Measurements from ENCODE around the gene SMG6.
A peak's percentile ranks its signal among the peaks of the same experiment; 100 is the strongest.

Gene SMG6

GRCh38 chr17:2070241-2071023 lies 233.2 kb downstream of the SMG6 start:
- peak; percentile 82 for DNase-seq

GRCh38 chr17:2068519-2069051 lies 235.0 kb downstream of the SMG6 start:
- DNase-seq, result peak; percentile 67

- no peak for DNase-seq
Observed at GRCh38 chr17:2068031-2068518, 235.5 kb downstream of the SMG6 start.

- no peak for DNase-seq
Observed at GRCh38 chr17:2067608-2068024, 236.0 kb downstream of the SMG6 start.

GRCh38 chr17:2067048-2067561 lies 236.5 kb downstream of the SMG6 start:
- no peak for DNase-seq

GRCh38 chr17:2065949-2066400 lies 237.6 kb downstream of the SMG6 start:
- DNase-seq, result no peak

GRCh38 chr17:2064980-2065785 lies 238.4 kb downstream of the SMG6 start:
- DNase-seq, result peak; percentile 86

GRCh38 chr17:2064520-2064971 lies 239.0 kb downstream of the SMG6 start:
- no peak for DNase-seq

- DNase-seq, result no peak
Observed at GRCh38 chr17:2064147-2064489, 239.5 kb downstream of the SMG6 start.

- no peak for DNase-seq
Observed at GRCh38 chr17:2063261-2064146, 240.1 kb downstream of the SMG6 start.

- DNase-seq, result no peak
Observed at GRCh38 chr17:2062571-2063183, 240.9 kb downstream of the SMG6 start.

GRCh38 chr17:2061441-2061958 lies 242.1 kb downstream of the SMG6 start:
- no peak for DNase-seq

GRCh38 chr17:2060681-2061440 lies 242.7 kb downstream of the SMG6 start:
- no peak for DNase-seq

- DNase-seq, result no peak
Observed at GRCh38 chr17:2060385-2060658, 243.3 kb downstream of the SMG6 start.

GRCh38 chr17:2059547-2060384 lies 243.8 kb downstream of the SMG6 start:
- DNase-seq, result no peak

- DNase-seq, result peak; percentile 88
Observed at GRCh38 chr17:2058586-2059546, 244.7 kb downstream of the SMG6 start.

GRCh38 chr17:2057760-2058585 lies 245.6 kb downstream of the SMG6 start:
- DNase-seq, result no peak

GRCh38 chr17:2057175-2057759 lies 246.3 kb downstream of the SMG6 start:
- no peak for DNase-seq

Measured in stimulated activated CD8-positive, alpha-beta memory T cell treated with anti-CD3 and anti-CD28 coated beads, Interleukin-4, amount 100 ng/mL, for 48 hours (primary cell).